Stimulated activated CD8-positive, alpha-beta memory T cell treated with anti-CD3 and anti-CD28 coated beads, Interleukin-15, amount 100 ng/mL, for 24 hours (primary cell): ENCODE results near the gene GALNT8.
"Not testable (repeated sequence)": the region's sequence is repeated elsewhere in the genome, so short reads cannot be mapped to it uniquely, and the experiment has no call there.

Experiments used
- DNase-seq: peaks from one replicate; pipeline ENCODE4 v3.0.0-alpha.2; 2020; ENCODE audit warnings: low read depth

GALNT8 gene

DNA sequence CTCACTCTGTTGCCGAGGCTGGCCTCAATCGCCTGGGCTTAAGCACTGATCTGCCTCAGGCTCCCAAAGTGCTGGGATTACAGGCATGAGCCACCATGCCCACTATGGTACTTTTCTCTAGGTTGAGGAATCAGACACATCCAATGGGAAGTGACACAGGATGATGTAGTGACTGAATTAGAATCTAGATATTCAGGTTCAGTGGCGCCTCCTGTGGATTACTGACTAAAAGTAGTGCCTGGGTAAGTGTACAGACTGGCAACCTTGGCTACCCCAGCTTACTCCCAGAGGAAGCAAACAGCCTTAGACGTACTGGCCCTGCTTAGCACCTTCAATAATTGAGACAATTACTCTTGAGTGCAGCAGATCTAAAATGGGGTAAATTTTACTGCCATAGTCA lies 22.8 kb downstream of the GALNT8 start:
- DNase-seq = no peak

GRCh38 chr12:4744709-4745108 lies 24.5 kb downstream of the GALNT8 start:
- no peak for DNase-seq

DNA sequence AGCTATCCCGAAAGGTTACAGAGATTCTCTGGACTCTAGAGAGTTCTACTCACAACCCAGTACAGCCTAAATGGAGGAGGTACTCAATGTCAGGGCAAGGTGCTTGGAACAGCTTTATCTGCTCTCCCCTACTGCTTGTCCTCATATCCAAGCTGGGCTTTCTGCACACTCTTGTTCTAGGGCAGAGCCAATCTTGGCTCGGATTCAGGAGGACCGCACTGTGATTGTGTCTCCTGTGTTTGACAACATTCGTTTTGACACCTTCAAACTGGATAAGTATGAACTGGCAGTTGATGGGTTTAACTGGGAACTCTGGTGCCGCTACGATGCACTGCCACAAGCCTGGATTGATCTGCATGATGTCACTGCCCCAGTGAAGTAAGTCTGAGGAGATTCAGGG lies 25.0 kb downstream of the GALNT8 start:
- no peak for DNase-seq

DNA sequence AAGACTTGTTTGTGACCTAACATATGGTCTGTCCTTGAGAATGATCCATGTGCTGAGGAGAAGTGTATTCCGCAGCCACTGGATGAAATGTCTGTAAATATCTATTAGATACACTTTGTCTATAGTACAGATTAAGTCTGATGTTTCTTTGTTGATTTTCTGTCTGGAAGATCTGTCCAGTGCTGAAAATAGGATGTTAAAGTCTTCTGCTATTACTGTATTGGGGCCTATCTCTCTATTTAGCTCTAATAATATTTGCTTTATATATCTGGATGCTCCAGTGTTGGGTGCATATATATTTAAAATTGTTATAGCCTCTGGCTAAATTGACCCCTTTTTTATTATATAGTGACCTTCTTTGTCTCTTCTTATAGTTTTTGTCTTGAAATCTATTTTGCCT lies 31.5 kb downstream of the GALNT8 start:
- not testable (repeated sequence) for DNase-seq

DNA sequence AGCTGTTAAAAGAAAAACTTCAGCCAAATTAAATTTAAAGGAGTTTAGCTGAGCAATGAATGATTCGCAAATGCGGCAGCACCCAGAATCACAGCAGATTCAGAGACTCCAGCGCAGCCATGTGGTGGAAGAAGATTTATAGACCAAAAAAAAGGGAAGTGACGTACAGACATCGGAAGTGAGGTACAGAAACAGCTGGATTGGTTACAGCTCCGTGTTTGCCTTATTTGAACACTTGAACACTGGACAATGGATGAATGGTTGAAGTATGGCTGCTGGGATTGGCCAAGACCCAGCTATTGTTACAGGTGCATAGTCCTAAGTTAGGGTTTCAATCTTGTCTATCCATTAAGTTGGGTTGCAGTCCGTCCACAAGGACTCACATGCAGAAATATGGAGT lies 42.6 kb downstream of the GALNT8 start:
- no peak for DNase-seq

DNA sequence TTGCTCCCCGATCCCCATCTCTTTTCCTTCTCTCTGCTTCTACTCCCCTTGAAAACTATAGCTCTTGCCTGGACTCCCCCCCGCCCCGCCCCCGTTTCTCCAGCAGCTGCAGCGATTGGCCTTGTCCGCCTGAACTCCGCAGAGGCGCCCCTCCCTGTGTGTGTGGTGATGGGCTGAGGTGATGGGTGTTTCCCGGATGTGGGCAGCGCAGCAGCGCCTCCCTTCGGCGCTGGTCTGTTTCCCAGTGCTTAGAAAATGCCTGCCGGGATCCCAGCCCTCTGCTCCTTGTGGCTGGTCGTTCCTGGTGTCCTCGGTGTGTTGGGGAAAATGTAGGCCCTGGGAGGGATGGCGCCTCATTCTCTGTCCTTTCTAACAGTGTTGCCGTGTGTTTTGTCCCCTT lies 43.3 kb downstream of the GALNT8 start:
- no peak for DNase-seq

- no peak for DNase-seq
Measured at GRCh38 chr12:4766445-4766844, 46.2 kb downstream of the GALNT8 start.

- DNase-seq = no peak
Measured at GRCh38 chr12:4767186-4767585, 47.0 kb downstream of the GALNT8 start.

DNA sequence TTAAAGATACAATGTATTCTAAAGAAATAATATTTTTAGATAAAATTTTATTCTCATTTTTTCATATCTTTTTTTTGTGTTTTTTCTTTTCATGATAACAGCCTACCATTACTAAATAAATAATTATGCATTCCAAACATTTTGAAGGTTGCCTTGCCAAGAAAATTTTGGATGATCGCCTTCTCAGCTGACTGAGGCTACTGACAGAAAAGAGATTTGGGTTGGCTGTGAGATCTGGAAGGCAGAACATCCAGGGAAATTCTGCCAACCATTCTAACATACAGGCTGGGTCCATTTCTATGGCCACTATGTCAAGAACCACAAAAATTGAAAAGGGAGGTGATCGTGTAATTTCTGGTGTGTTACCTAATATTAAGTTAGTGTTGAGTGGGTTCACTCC lies 48.1 kb downstream of the GALNT8 start:
- DNase-seq = no peak

GRCh38 chr12:4769073-4769472 lies 48.9 kb downstream of the GALNT8 start:
- no peak for DNase-seq

- no peak for DNase-seq
Measured at GRCh38 chr12:4771172-4771959, 51.2 kb downstream of the GALNT8 start.

DNA sequence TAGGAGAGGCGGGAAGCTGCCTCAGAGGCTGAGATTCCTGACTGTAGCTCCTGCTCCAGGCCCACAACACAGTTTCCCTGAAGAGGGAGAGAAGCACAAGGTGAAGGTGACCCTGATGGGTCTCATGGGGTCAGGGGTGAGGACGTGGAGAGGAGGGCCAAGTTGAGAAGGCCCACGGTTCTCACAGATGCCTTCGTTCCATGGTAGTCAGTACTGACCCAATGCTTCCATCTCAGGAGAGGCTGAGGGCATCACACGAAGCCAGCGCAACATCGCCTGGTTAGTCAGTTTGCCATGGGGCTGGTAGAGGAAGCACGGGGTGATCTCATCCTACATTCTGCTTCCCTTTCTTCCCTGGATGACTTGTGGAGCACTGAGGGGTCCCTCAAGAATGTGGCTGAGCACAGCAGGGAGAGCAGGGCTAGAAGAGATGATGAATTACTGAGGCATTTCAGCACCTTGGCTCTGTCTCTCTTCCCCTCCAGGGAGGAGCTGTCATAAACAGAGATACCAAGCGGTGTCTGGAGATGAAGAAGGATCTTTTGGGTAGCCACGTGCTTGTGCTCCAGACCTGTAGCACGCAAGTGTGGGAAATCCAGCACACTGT lies 51.9 kb downstream of the GALNT8 start:
- no peak for DNase-seq

GRCh38 chr12:4775936-4776335 lies 55.7 kb downstream of the GALNT8 start:
- DNase-seq = no peak

DNA sequence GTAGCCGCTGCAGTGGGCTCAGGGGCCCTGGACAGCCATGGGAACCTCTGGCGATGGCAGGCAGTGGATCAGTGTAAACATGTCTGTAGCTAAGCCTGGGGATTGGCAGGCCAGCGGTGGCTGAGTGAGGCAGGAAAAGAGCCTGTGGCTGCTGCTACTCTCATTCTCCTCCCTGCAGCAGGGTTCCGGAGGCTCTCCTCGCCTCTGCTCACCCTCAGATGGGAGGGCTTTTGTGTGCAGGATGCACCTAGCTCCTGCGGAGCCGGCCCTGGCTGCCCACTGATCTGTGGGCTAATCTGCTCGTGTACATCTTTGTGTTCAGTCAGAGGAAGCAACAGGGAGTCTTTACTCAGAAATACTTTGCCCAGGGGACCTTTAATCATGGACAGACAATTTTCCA lies 59.5 kb downstream of the GALNT8 start:
- DNase-seq = no peak

DNA sequence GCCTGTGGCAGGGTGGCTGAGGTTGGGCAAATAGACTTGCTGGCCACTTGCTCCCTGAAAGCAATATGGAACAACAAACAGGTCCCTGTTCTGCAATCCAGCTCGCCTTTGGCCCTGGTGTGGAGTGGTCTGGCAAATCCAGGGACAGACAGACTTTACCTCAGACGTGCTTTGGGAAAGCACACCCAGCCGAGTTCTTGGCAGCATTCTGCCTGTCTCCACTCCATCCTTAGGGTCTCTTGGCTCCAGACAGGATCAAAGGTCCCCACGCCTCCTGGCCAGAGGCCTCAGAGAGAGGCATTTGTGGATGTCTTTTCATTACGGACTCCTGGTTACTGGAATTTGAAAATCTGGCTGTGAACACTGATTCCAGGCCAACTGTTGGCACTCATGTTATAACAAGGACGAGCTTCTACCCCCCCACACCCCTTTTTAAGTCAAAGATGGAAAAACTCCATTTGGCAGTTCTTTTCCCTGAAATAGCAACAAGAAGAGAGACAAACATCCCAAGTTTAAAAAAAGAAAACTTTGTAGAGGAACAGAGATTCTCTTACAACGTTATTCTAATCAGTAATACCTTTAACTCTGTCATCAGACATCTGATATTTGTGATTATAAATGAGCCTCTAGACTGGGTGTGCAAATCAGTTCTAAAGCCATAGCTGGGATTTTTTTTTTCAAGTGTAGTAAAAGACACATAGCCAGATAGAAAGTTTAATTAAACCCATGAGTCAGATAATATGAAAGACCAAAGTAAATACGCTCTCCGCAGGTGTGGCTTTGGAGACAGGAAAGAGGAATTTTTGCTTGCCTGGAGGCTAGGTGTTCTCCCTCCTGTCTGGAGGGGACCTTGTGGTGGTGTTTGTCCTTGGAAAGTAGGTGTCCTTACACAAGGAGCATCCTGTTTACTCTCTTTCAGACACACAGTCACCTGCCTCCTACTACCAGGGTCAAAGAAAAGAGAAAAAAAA lies 60.7 kb downstream of the GALNT8 start:
- DNase-seq = no peak

GRCh38 chr12:4784404-4785054 lies 64.3 kb downstream of the GALNT8 start:
- no peak for DNase-seq

GRCh38 chr12:4786795-4787194 lies 66.6 kb downstream of the GALNT8 start:
- no peak for DNase-seq

DNA sequence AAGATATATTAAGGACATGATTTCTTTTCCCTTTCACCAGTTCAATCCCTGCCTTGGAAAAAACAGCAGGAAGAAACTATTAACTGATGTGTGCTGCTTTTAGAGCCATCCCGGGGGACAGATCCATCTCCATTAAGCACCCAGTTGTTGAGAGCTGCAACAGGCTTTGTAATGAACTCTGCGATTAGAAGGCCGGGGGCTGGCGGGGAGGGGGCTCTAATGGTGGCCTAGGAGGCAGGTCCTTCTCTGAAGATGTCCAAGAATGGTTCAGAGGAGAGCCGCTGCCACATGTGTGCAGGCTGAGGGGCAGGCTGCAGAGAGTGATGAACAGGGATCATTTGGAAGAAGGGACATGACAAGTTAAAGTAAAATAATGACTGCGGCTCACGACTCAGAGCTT lies 67.8 kb downstream of the GALNT8 start:
- no peak for DNase-seq

GRCh38 chr12:4789776-4790175 lies 69.6 kb downstream of the GALNT8 start:
- DNase-seq = no peak

DNA sequence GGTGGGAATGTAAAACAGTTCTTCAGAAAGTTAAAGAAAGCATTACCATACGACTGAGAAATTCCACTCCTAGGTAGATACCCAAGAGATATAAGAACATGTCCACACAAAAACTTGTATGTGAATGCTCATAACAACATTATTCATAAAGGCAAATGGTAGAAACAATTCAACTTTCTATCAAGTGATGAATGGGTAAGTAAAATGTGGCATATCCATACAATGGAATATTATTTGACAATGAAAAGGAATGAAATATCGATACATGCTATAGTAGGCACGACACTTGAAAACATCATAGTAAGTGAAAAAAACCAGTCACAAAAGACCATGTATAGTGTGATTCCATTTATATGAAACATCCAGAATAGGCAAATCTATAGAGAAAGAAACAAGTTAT lies 71.3 kb downstream of the GALNT8 start:
- no peak for DNase-seq

GRCh38 chr12:4794491-4794890 lies 74.3 kb downstream of the GALNT8 start:
- no peak for DNase-seq

DNA sequence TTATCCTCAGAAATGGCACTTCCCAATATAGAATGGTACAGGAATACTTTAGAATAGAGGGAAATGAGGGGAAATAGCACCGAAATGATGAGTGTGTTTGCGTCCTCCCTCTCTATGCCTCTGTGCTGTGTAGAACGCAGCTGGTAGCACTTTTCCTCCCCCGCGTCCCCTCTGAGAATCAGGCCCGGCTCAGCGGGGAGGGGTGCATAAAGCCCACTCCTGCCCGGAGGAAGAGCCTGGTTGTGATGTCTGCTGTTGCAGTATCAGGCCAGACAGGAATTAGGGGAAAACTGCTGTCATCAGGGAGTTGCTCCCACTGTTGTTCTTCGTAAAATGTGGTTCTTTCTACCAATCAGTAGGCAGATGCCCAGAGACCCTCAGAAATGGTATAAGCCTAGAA lies 76.0 kb downstream of the GALNT8 start:
- no peak for DNase-seq
